ENCODE data around the gene SLC22A3.

Gene SLC22A3

GRCh38 chr6:160321729-160322505 lies 26.3 kb upstream of the SLC22A3 start:
- no peak for DNase-seq (ENCODE audit: low read depth)
- H3K4me3 ChIP-seq (ENCODE audit: control insufficient read depth, low read depth, low read length), result no peak overlapping the region
- TF ChIP-seq CTCF (IDR thresholded peaks at IDR 0.05; ENCODE audit: control insufficient read depth, insufficient read depth, low read depth, low read length, missing control alignments), result no peak

GRCh38 chr6:160327981-160328380 lies 20.2 kb upstream of the SLC22A3 start:
- DNase-seq (ENCODE audit: low read depth), result no peak
- no peak overlapping the region for H3K4me3 ChIP-seq (ENCODE audit: control insufficient read depth, low read depth, low read length)
- TF ChIP-seq CTCF (IDR thresholded peaks at IDR 0.05; ENCODE audit: control insufficient read depth, insufficient read depth, low read depth, low read length, missing control alignments), result no peak

- TF ChIP-seq CTCF (IDR thresholded peaks at IDR 0.05; ENCODE audit: control insufficient read depth, insufficient read depth, low read depth, low read length, missing control alignments), result no peak
- no peak overlapping the region for H3K4me3 ChIP-seq (ENCODE audit: control insufficient read depth, low read depth, low read length)
Measured at GRCh38 chr6:160328447-160328846, 19.7 kb upstream of the SLC22A3 start.

GRCh38 chr6:160329188-160329587 lies 19.0 kb upstream of the SLC22A3 start:
- no peak overlapping the region for H3K4me3 ChIP-seq (ENCODE audit: control insufficient read depth, low read depth, low read length)
- no peak for TF ChIP-seq CTCF (IDR thresholded peaks at IDR 0.05; ENCODE audit: control insufficient read depth, insufficient read depth, low read depth, low read length, missing control alignments)
- no peak for DNase-seq (ENCODE audit: low read depth)

More at GRCh38 chr6:160328447-160328846, 19.7 kb upstream of the SLC22A3 start:
- DNase-seq (ENCODE audit: low read depth), result no peak

- DNase-seq (ENCODE audit: low read depth), result no peak
- no peak for TF ChIP-seq CTCF (IDR thresholded peaks at IDR 0.05; ENCODE audit: control insufficient read depth, insufficient read depth, low read depth, low read length, missing control alignments)
- H3K4me3 ChIP-seq (ENCODE audit: control insufficient read depth, low read depth, low read length), result no peak overlapping the region
Measured at GRCh38 chr6:160330619-160331018, 17.6 kb upstream of the SLC22A3 start.

- no peak for TF ChIP-seq CTCF (IDR thresholded peaks at IDR 0.05; ENCODE audit: control insufficient read depth, insufficient read depth, low read depth, low read length, missing control alignments)
- no peak for DNase-seq (ENCODE audit: low read depth)
- H3K4me3 ChIP-seq (ENCODE audit: control insufficient read depth, low read depth, low read length), result no peak overlapping the region
Measured at GRCh38 chr6:160331204-160331603, 17.0 kb upstream of the SLC22A3 start.

Measured in AG09309 (cell line).